ENCODE measurements around the gene PSTK.

DNA sequence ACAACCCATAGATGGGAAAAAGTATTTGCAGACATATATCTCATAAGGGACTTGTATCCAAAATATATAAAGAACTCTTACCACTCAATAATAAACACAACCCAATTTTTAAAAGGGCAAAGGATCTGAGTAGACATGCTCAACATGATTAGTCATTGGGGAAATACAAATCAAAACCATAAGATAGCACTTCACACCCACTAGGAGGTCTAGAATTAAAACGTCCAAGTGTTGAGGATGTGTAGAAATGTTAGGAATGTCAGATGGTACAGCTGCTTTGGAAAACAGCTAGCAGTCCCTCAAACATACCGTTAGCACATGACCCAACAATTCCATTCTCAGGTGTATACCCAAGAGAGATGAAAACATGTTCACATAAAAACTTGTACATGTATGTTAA is 8.3 kb downstream of the PSTK start:
- no peak for TF ChIP-seq REXO4 (CRISPR knock-in tag; IDR thresholded peaks at IDR 0.05; ENCODE audit: borderline replicate concordance)
- no peak for TF ChIP-seq ZNF800 (CRISPR knock-in tag; IDR thresholded peaks at IDR 0.05)
- TF ChIP-seq, protein P1, sequence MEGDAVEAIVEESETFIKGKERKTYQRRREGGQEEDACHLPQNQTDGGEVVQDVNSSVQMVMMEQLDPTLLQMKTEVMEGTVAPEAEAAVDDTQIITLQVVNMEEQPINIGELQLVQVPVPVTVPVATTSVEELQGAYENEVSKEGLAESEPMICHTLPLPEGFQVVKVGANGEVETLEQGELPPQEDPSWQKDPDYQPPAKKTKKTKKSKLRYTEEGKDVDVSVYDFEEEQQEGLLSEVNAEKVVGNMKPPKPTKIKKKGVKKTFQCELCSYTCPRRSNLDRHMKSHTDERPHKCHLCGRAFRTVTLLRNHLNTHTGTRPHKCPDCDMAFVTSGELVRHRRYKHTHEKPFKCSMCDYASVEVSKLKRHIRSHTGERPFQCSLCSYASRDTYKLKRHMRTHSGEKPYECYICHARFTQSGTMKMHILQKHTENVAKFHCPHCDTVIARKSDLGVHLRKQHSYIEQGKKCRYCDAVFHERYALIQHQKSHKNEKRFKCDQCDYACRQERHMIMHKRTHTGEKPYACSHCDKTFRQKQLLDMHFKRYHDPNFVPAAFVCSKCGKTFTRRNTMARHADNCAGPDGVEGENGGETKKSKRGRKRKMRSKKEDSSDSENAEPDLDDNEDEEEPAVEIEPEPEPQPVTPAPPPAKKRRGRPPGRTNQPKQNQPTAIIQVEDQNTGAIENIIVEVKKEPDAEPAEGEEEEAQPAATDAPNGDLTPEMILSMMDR (CRISPR knock-in tag; IDR thresholded peaks at IDR 0.05), result no peak
- TF ChIP-seq DNMT3B (CRISPR knock-in tag; conservative IDR thresholded peaks at IDR 0.05), result no peak
- no peak for TF ChIP-seq KAT7 (CRISPR knock-in tag; IDR thresholded peaks at IDR 0.05; ENCODE audit: borderline replicate concordance)
- no peak for TF ChIP-seq ZNF788 (CRISPR knock-in tag; IDR thresholded peaks at IDR 0.05; ENCODE audit: borderline replicate concordance)
- no peak for TF ChIP-seq GPN1 (CRISPR knock-in tag; IDR thresholded peaks at IDR 0.05; ENCODE audit: borderline replicate concordance)
- no peak for TF ChIP-seq SP2 (CRISPR knock-in tag; IDR thresholded peaks at IDR 0.05)
- no peak for TF ChIP-seq EZH2 (conservative IDR thresholded peaks at IDR 0.05; ENCODE audit: low read depth, low read length)
- no peak for TF ChIP-seq HDAC1 (CRISPR knock-in tag; IDR thresholded peaks at IDR 0.05)
